GM18868 (cell line): ENCODE results near the gene GRIN3B.

Source experiments
- ATAC-seq: cut with Tn5 transposase; IDR thresholded peaks from one replicate; pipeline ENCODE4 v1.9.1; 2021; ENCODE audit warnings: mild to moderate bottlenecking, moderate library complexity; ENCODE audit not compliant: unreplicated experiment

GRIN3B gene

DNA sequence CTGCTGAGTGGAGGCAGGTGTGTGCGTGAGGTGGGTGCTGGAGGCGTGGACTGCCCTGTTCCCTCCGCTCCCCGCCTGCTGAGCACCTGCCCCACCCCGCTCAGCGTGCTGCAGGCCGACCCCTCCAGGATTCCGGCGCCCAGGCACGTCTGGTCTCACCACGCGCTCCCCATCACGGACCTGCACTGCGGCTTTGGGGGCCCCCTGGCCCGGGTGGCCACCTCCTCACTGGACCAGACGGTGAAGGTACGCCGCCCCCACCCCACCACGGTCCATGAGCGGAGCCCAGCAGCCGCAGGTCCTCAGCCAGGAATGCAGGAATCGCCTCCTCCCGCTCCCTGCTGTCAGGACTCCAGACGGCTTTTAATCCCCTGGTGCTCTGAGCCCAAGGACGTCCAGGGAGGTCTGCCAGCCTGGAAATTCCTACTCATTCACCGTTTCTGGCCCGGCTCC is 10.1 kb upstream of the GRIN3B start:
- no peak for ATAC-seq

DNA sequence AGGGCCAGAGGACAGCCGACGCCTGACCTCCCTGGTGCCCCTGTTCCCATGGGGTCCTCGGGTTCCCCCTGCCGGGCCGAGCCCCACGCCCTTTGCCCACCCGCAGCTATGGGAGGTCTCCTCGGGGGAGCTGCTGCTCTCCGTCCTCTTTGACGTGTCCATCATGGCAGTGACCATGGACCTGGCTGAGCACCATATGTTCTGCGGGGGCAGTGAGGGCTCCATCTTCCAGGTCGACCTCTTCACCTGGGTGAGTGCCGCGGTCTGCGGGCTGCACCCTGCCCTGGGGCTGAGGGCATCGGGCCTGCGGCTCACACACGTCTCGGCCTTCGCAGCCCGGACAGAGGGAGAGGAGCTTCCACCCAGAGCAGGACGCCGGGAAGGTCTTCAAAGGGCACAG is 9.5 kb upstream of the GRIN3B start:
- no peak for ATAC-seq

GRCh38 chr19:991174-991931 is 8.9 kb upstream of the GRIN3B start:
- ATAC-seq, result no peak

GRCh38 chr19:991932-992669 is 8.1 kb upstream of the GRIN3B start:
- ATAC-seq, result no peak

GRCh38 chr19:992670-993055 is 7.6 kb upstream of the GRIN3B start:
- no peak for ATAC-seq

- no peak for ATAC-seq
Observed at GRCh38 chr19:993361-993830, 6.8 kb upstream of the GRIN3B start.

DNA sequence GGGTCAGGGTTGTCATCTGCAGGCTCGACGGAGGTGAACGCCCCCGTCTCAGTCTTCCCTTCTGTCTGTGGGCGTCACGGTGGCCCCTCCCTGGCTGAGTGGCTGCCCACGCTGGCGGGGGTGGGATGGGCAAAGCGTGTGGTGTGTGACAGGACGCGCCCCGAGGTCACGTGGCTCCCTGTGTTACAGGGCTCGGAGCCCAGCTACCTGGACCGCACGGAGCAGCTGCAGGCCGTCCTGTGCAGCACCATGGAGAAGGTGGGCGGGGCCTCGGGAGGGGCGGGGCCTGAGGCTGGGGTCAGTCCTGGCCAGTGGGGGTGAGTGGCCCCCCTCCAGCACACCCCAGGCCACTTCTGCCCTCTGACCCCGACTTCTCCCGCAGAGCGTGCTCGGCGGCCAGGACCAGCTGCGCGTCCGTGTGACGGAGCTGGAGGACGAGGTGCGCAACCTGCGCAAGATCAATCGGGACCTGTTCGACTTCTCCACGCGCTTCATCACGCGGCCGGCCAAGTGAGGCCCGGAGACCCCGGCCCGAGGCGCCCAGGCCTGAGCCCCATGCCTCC is 6.3 kb upstream of the GRIN3B start:
- ATAC-seq, result no peak

GRCh38 chr19:994516-994915 is 5.7 kb upstream of the GRIN3B start:
- no peak for ATAC-seq

GRCh38 chr19:995051-995827 is 5.0 kb upstream of the GRIN3B start:
- no peak for ATAC-seq

GRCh38 chr19:996051-996838 is 4.0 kb upstream of the GRIN3B start:
- no peak for ATAC-seq

- ATAC-seq, result no peak
Observed at GRCh38 chr19:998064-998463, 2.2 kb upstream of the GRIN3B start.

- ATAC-seq, result no peak
Observed at GRCh38 chr19:999379-999719, 870 bp upstream of the GRIN3B start.

DNA sequence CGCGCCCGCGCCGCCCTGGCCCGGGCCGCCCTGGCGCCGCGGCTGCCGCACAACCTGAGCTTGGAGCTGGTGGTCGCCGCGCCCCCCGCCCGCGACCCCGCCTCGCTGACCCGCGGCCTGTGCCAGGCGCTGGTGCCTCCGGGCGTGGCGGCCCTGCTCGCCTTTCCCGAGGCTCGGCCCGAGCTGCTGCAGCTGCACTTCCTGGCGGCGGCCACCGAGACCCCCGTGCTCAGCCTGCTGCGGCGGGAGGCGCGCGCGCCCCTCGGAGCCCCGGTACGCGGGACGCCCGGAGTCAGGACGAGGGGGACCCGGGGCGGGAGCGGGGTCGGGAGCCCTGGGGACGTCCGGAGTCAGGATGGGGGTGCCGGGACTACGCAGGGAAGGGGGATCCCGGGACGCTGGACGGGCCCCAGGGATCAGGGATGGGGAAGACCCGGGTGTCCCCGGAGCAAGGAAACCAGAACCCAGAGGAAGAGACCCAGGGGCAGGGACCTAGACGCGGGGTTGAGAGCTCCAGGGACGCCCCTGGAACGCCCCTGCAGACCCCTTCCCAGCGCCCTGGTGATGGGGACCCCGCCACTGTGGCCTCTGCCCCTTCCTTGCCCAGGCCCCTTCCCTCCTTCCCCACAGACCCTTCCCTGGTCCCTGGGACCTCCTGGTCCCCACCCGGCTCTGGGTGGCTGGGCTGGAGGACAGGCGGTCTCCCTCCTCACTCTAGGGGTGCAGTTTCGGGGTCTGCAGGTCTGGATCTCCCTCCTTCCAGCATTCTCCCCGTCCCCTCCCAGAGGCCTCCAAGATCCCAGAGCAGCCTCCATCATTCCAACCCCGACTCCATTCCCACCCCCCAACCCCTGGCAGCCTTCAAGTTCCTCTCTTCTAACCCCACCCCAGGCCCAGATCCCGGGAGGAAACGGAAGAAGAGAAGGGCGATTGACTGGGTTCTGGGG is 645 bp downstream of the GRIN3B start:
- no peak for ATAC-seq

GRCh38 chr19:1001538-1002166 is 1.4 kb downstream of the GRIN3B start:
- ATAC-seq, result no peak

DNA sequence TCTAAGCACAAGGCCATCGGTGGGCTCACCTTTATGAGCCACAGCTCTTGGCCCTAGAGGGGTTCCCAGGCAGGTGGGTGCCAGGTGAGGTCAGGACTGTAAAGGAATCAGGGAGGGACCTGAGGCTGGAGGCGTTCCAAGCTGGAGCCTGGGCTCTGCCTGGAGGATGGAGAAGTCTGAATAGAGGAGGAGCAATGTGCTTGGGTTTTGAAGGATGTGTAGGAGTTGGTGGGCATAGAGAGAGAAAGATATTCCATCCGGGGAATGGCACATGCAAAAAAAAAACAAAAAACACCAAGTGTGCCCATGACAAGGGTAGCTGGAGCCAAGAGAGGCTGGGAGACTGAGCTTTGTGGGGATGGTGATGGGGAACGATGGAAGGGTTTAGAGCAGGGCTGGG is 2.4 kb downstream of the GRIN3B start:
- no peak for ATAC-seq

GRCh38 chr19:1003283-1003682 is 3.1 kb downstream of the GRIN3B start:
- no peak for ATAC-seq

DNA sequence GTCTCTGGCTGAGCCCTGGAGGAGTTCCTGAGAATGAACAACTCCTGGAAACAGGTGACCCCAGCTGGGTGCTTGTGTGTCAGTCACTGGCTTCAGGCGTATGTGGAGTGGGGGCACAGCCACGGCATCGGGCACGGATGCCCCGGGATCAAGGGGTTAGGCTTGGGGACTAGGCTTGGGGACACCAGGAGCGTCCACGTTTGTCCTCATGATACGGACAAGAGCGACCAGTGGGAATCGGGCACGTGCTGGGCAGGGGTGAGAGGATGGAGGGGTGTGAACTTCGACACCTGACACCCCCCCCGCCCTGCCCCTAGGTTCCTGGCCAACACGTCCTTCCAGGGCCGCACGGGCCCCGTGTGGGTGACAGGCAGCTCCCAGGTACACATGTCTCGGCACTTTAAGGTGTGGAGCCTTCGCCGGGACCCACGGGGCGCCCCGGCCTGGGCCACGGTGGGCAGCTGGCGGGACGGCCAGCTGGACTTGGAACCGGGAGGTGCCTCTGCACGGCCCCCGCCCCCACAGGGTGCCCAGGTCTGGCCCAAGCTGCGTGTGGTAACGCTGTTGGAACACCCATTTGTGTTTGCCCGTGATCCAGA is 4.1 kb downstream of the GRIN3B start:
- no peak for ATAC-seq

- ATAC-seq, result no peak
Observed at GRCh38 chr19:1004803-1005664, 4.8 kb downstream of the GRIN3B start.
